Esophagus muscularis mucosa (tissue), 4 donors: ENCODE data around the gene MBNL1. TPM values are rescaled to one million over a fixed set of nuclear protein-coding genes. Genes with fewer than 3 reads are reported as not detected.
"Not testable (repeated sequence)": the region's sequence is repeated elsewhere in the genome, so short reads cannot be mapped to it uniquely, and the experiment has no call there.

Experiments
- DNase-seq: peaks from one replicate; pipeline ENCODE4 v3.0.0-alpha.2; 2017; ENCODE audit errors: extremely low spot score
- H3K27ac ChIP-seq, 4 donors: fragments of 200-600 bp; sonication (generic); replicated peaks in 1 of 4; 1 replicate in 3 of 4; 2 replicates in 1 of 4; pipeline ENCODE4 v1.5.1; 2016 to 2019; ENCODE audit warnings: mild to moderate bottlenecking in 1 of 4
- H3K27me3 ChIP-seq, 4 donors: fragments of 200-600 bp; sonication (generic); one replicate each; pipeline versions ENCODE4 v1.5.1 to v1.6.0; 2016 to 2019
- H3K36me3 ChIP-seq, 4 donors: fragments of 200-600 bp; sonication (generic); one replicate each; pipeline ENCODE4 v1.5.1; 2016 to 2019
- H3K4me1 ChIP-seq, 4 donors: fragments of 200-600 bp; sonication (generic); one replicate each; pipeline ENCODE4 v1.5.1; 2016 to 2019
- H3K4me3 ChIP-seq, 4 donors: fragments of 200-600 bp; sonication (generic); 1 replicate in 2 of 4; 2 replicates in 2 of 4; pipeline ENCODE4 v1.5.1; 2016 to 2019; ENCODE audit warnings: mild to moderate bottlenecking in 4 of 4, moderate library complexity in 1 of 4
- H3K9me3 ChIP-seq, 4 donors: fragments of 200-600 bp; sonication (generic); 1 replicate in 3 of 4; 2 replicates in 1 of 4; pipeline ENCODE4 v1.5.1; 2016 to 2019
- CTCF ChIP-seq, 3 experiments: fragments of 200-600 bp in 2 of 3; fragments of 450-650 bp in 1 of 3; sonication (generic) in 2 of 3; IDR thresholded peaks; one replicate each; pipeline ENCODE4 v1.5.1; 2017 to 2019; ENCODE audit warnings: antibody characterized with exemption in 3 of 3, mild to moderate bottlenecking in 2 of 3, moderate library complexity in 1 of 3
- EP300 ChIP-seq: sonication (generic); formaldehyde crosslinking; IDR thresholded peaks from one replicate; pipeline ENCODE4 v1.6.1; 2017; ENCODE audit warnings: antibody characterized with exemption
- POLR2A ChIP-seq: fragments of 450-650 bp; IDR thresholded peaks from one replicate; pipeline ENCODE4 v1.6.1; 2017; ENCODE audit warnings: antibody characterized with exemption, moderate library complexity, mild to moderate bottlenecking, low read depth
- POLR2AphosphoS5 ChIP-seq, 2 donors: sonication (generic); formaldehyde crosslinking; IDR thresholded peaks; one replicate each; pipeline ENCODE4 v1.6.1; 2017; ENCODE audit warnings: antibody characterized with exemption in 2 of 2
- WGBS: methylation state at CpG from one replicate; pipeline ENCODE4 v1.1.5; 2018; 5-methylcytosine and 5-hydroxymethylcytosine counted together
- intact Hi-C: fragments of 100-400 bp; cut with DNase I; formaldehyde crosslinking; loops from one replicate; pipeline ENCODE4 v1.15.1; 2023
- total RNA-seq, 4 donors: library from RNA; depleted of rRNA; stranded (reverse); fragments of >200 nt; gene quantifications; one replicate each; pipeline versions ENCODE4 v1.1.0 to v1.2.1, GENCODE V29; 2016

The MBNL1 gene
- total RNA-seq, 4 donors from 2014 or later: 635 to 868 (median 720) TPM

- peaks cover 82 to 97% (median 92%) of the 10 kb centered on the region in 4 donors for H3K4me1 ChIP-seq
- intact Hi-C loops: no loop called here
- peak overlapping the region; percentile 24 to 79 (median 58) for H3K27ac ChIP-seq
- no peaks in the 10 kb centered on the region for H3K9me3 ChIP-seq
- 75% methylated on average over 4 of the region's 4 CpGs for WGBS
- no peak overlapping the region for H3K4me3 ChIP-seq
- no peaks in the 10 kb centered on the region for H3K27me3 ChIP-seq
- no peak for TF ChIP-seq CTCF (IDR thresholded peaks at IDR 0.05)
- TF ChIP-seq POLR2A: no peak
- no peak for TF ChIP-seq POLR2AphosphoS5 (IDR thresholded peaks at IDR 0.05)
- TF ChIP-seq EP300: no peak
- DNase-seq: no peak
- no peaks in the 10 kb centered on the region for H3K36me3 ChIP-seq
Observed at GRCh38 chr3:152395764-152396163, 127.0 kb downstream of the MBNL1 start.

GRCh38 chr3:152396867-152397266 is 128.1 kb downstream of the MBNL1 start:
- Histone ChIP-seq H3K27me3 (no peaks in the 10 kb centered on the region), H3K4me1 (peaks cover 82 to 97% (median 92%) of the 10 kb centered on the region in 4 donors), H3K9me3 (no peaks in the 10 kb centered on the region), H3K4me3 (no peak overlapping the region), H3K36me3 (no peaks in the 10 kb centered on the region), H3K27ac (peak overlapping the region; percentile 53 to 79 (median 58))
- intact Hi-C loops: no loop called here
- no peak for DNase-seq
- TF ChIP-seq POLR2AphosphoS5 (IDR thresholded peaks at IDR 0.05) (no peak), CTCF (IDR thresholded peaks at IDR 0.05) (no peak), EP300 (no peak), POLR2A (no peak)

GRCh38 chr3:152397348-152397747 is 128.6 kb downstream of the MBNL1 start:
- H3K36me3 ChIP-seq, DNase-seq, H3K4me3 ChIP-seq, intact Hi-C loops, H3K9me3 ChIP-seq, H3K27me3 ChIP-seq: not testable (repeated sequence)
- Histone ChIP-seq H3K4me1 (peaks cover 82 to 97% (median 92%) of the 10 kb centered on the region in 4 donors), H3K27ac (peak overlapping the region; percentile 53 to 79 (median 58))
- TF ChIP-seq POLR2AphosphoS5 (IDR thresholded peaks at IDR 0.05): peak in 1 of 2 donors; percentile 37
- 92% methylated on average over 2 of the region's 2 CpGs for WGBS

GRCh38 chr3:152398495-152398894 is 129.8 kb downstream of the MBNL1 start:
- Histone ChIP-seq H3K27me3 (no peaks in the 10 kb centered on the region), H3K4me1 (peaks cover 82 to 97% (median 92%) of the 10 kb centered on the region in 4 donors), H3K4me3 (no peak overlapping the region), H3K36me3 (no peaks in the 10 kb centered on the region), H3K9me3 (no peaks in the 10 kb centered on the region), H3K27ac (peak overlapping the region; percentile 40 to 82 (median 78))
- intact Hi-C loops: no loop called here
- TF ChIP-seq EP300: no peak
- TF ChIP-seq CTCF (IDR thresholded peaks at IDR 0.05): no peak
- no peak for TF ChIP-seq POLR2A
- TF ChIP-seq POLR2AphosphoS5 (IDR thresholded peaks at IDR 0.05): no peak
- no peak for DNase-seq

GRCh38 chr3:152399374-152399773 is 130.6 kb downstream of the MBNL1 start:
- peak overlapping the region; percentile 73 to 82 (median 78) for H3K27ac ChIP-seq
- DNase-seq: no peak
- no peaks in the 10 kb centered on the region for H3K9me3 ChIP-seq
- intact Hi-C loops: no loop called here
- TF ChIP-seq POLR2AphosphoS5 (IDR thresholded peaks at IDR 0.05): peak in 1 of 2 donors; percentile 24
- no peak for TF ChIP-seq POLR2A
- no peak for TF ChIP-seq CTCF (IDR thresholded peaks at IDR 0.05)
- TF ChIP-seq EP300: no peak
- H3K4me1 ChIP-seq: peaks cover 82 to 97% (median 94%) of the 10 kb centered on the region in 4 donors
- no peaks in the 10 kb centered on the region for H3K27me3 ChIP-seq
- H3K36me3 ChIP-seq: no peaks in the 10 kb centered on the region
- H3K4me3 ChIP-seq: no peak overlapping the region
